Stimulated activated CD8-positive, alpha-beta memory T cell treated with anti-CD3 and anti-CD28 coated beads, Interleukin-4, amount 100 ng/mL, for 24 hours (primary cell): ENCODE data around the gene CDON.
"Not testable (repeated sequence)": the region's sequence is repeated elsewhere in the genome, so short reads cannot be mapped to it uniquely, and the experiment has no call there.

Source experiments
- DNase-seq: peaks from one replicate; pipeline ENCODE4 v3.0.0-alpha.2; 2020; ENCODE audit warnings: low read depth

The CDON gene

GRCh38 chr11:126048197-126048596, 14.5 kb downstream of the CDON start:
- DNase-seq, result no peak

- DNase-seq, result no peak
Observed at GRCh38 chr11:126046570-126047195, 16.0 kb downstream of the CDON start.

GRCh38 chr11:126039485-126040271, 23.0 kb downstream of the CDON start:
- no peak for DNase-seq

- DNase-seq, result no peak
Observed at GRCh38 chr11:126035718-126036117, 26.9 kb downstream of the CDON start.

- DNase-seq, result no peak
Observed at GRCh38 chr11:126034933-126035425, 27.7 kb downstream of the CDON start.

- DNase-seq, result no peak
Observed at GRCh38 chr11:126034039-126034932, 28.4 kb downstream of the CDON start.

GRCh38 chr11:126032375-126032774, 30.3 kb downstream of the CDON start:
- DNase-seq, result no peak

- DNase-seq, result no peak
Observed at GRCh38 chr11:126029805-126030204, 32.9 kb downstream of the CDON start.

GRCh38 chr11:126029237-126029636, 33.4 kb downstream of the CDON start:
- DNase-seq, result no peak

GRCh38 chr11:126028534-126028933, 34.1 kb downstream of the CDON start:
- not testable (repeated sequence) for DNase-seq

- no peak for DNase-seq
Observed at GRCh38 chr11:126026579-126026978, 36.1 kb downstream of the CDON start.

GRCh38 chr11:126025822-126026221, 36.8 kb downstream of the CDON start:
- no peak for DNase-seq

- DNase-seq, result no peak
Observed at GRCh38 chr11:126024123-126024522, 38.5 kb downstream of the CDON start.

- DNase-seq, result no peak
Observed at GRCh38 chr11:126012852-126013251, 49.8 kb downstream of the CDON start.

GRCh38 chr11:126011754-126012153, 50.9 kb downstream of the CDON start:
- DNase-seq, result no peak

- no peak for DNase-seq
Observed at GRCh38 chr11:126011265-126011664, 51.4 kb downstream of the CDON start.

- DNase-seq, result no peak
Observed at GRCh38 chr11:126008956-126009355, 53.7 kb downstream of the CDON start.

- DNase-seq, result no peak
Observed at GRCh38 chr11:126007238-126007637, 55.4 kb downstream of the CDON start.

- DNase-seq, result no peak
Observed at GRCh38 chr11:126006068-126006467, 56.6 kb downstream of the CDON start.

GRCh38 chr11:126002181-126002580, 60.5 kb downstream of the CDON start:
- no peak for DNase-seq

- no peak for DNase-seq
Observed at GRCh38 chr11:125999234-125999880, 63.3 kb downstream of the CDON start.

GRCh38 chr11:125998267-125998666, 64.4 kb downstream of the CDON start:
- no peak for DNase-seq
